Measurements from ENCODE around the gene KDM4B. TPM values are rescaled to one million over a fixed set of nuclear protein-coding genes. Genes with fewer than 3 reads are reported as not detected.

Gene KDM4B
- total and polyA plus RNA-seq, 4 donors = 3.2 to 19.7 (median 12.9) TPM

GRCh38 chr19:5116292-5116691 is 147.4 kb downstream of the KDM4B start (continued):
- no peak for TF ChIP-seq CTCF (IDR thresholded peaks at IDR 0.05; ENCODE audit: low read depth, low read length, missing input control)
- TF ChIP-seq ATF3 (IDR thresholded peaks at IDR 0.05) = no peak
- no peak for TF ChIP-seq RXRA (IDR thresholded peaks at IDR 0.05)
- TF ChIP-seq JUND (IDR thresholded peaks at IDR 0.05) = no peak

DNA sequence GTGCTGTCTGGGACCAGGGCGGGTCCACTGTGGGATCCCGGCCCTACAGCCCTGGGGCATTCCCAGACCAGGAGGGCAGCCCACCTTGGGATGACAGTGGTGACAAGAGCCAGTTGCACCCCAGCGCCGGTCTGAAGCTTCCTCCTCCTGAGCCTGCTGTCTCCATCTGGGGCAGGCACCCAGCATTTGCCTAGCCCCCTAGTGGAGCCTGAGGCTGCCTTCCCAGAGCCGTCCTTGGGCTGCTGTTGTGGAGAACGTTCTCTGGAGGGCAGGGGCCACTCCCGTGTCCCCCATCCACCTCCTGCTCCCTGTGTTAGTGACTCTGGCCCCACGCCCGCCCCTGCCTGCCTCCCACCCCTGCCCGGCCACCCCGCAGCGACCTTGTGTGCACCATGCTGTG is 148.5 kb downstream of the KDM4B start:
- Histone ChIP-seq H3K4me3 (ENCODE audit: low read depth in 1 of 3, low read length in 3 of 3) (no peak overlapping the region), H3K27ac (ENCODE audit: low read depth in 1 of 2, low read length in 2 of 2) (no peak overlapping the region), H3K27me3 (ENCODE audit: control insufficient read depth in 4 of 4, insufficient read depth in 4 of 4, low read length in 3 of 4) (no peaks in the 10 kb centered on the region), H3K9ac (ENCODE audit: low read depth in 1 of 2, low read length in 2 of 2) (no peak overlapping the region), H3K4me1 (ENCODE audit: control insufficient read depth in 4 of 4, insufficient read depth in 4 of 4, low read length in 3 of 4) (peaks cover 14 to 23% (median 19%) of the 10 kb centered on the region in 4 donors), H3K36me3 (ENCODE audit: control insufficient read depth in 4 of 4, insufficient read depth in 3 of 4, low read depth in 1 of 4, low read length in 3 of 4) (peaks cover 5 to 31% (median 6%) of the 10 kb centered on the region in 4 donors), H3K9me3 (ENCODE audit: control insufficient read depth in 4 of 4, low read length in 3 of 4) (no peaks in the 10 kb centered on the region)
- TF ChIP-seq ATF3 (IDR thresholded peaks at IDR 0.05) (no peak), RXRA (IDR thresholded peaks at IDR 0.05) (no peak), JUND (IDR thresholded peaks at IDR 0.05) (no peak), FOXA1 (IDR thresholded peaks at IDR 0.05) (no peak), NR2F2 (IDR thresholded peaks at IDR 0.05) (no peak), REST (IDR thresholded peaks at IDR 0.05) (no peak), YY1 (IDR thresholded peaks at IDR 0.05) (no peak), MAX (IDR thresholded peaks at IDR 0.05) (no peak), SP1 (IDR thresholded peaks at IDR 0.05) (no peak), CTCF (IDR thresholded peaks at IDR 0.05; ENCODE audit: low read depth, low read length, missing input control) (no peak), TAF1 (conservative IDR thresholded peaks at IDR 0.05) (no peak), FOXA2 (IDR thresholded peaks at IDR 0.05) (no peak), RAD21 (IDR thresholded peaks at IDR 0.05) (no peak), EGR1 (IDR thresholded peaks at IDR 0.05; ENCODE audit: low read depth in 2 of 2) (no peak)
- TF ChIP-seq, protein P1, sequence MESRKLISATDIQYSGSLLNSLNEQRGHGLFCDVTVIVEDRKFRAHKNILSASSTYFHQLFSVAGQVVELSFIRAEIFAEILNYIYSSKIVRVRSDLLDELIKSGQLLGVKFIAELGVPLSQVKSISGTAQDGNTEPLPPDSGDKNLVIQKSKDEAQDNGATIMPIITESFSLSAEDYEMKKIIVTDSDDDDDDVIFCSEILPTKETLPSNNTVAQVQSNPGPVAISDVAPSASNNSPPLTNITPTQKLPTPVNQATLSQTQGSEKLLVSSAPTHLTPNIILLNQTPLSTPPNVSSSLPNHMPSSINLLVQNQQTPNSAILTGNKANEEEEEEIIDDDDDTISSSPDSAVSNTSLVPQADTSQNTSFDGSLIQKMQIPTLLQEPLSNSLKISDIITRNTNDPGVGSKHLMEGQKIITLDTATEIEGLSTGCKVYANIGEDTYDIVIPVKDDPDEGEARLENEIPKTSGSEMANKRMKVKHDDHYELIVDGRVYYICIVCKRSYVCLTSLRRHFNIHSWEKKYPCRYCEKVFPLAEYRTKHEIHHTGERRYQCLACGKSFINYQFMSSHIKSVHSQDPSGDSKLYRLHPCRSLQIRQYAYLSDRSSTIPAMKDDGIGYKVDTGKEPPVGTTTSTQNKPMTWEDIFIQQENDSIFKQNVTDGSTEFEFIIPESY (IDR thresholded peaks at IDR 0.05) = no peak
- 93% methylated on average over 12 of the region's 12 CpGs for WGBS
- DNase-seq (ENCODE audit: low spot score) = no peak
